A549 (cell line): ENCODE measurements around the gene SCRN2. TPM values are rescaled to one million over a fixed set of nuclear protein-coding genes. Genes with fewer than 3 reads are reported as not detected.
A peak's percentile ranks its signal among the peaks of the same experiment; 100 is the strongest.

Experiments used
- ATAC-seq, 2 experiments: fragments of 200-7000 bp in 1 of 2; fragments of >200 bp in 1 of 2; cut with Nextera tagmentation in 1 of 2; cut with Tn5 transposase in 1 of 2; 3 replicates each; pipeline versions ENCODE4 v1.8.0 to v1.9.1; 2018 to 2020; ENCODE audit warnings: mild to moderate bottlenecking in 1 of 2, moderate library complexity in 1 of 2
- CTCF ChIA-PET: fragments of 300-600 bp; sonication (Branson Sonifier 250); formaldehyde crosslinking; extraction: SDS; loops from one replicate; lab custom pipeline; 2021; ENCODE audit warnings: antibody characterized with exemption, inconsistent platforms; lab: Yijun Ruan, JAX
- POLR2A ChIA-PET: fragments of 350-600 bp; formaldehyde crosslinking; extraction: SDS; loops from one replicate; lab custom pipeline; 2021; ENCODE audit warnings: antibody characterized with exemption, inconsistent platforms; lab: Yijun Ruan, JAX
- DNase-seq, 2 experiments: peaks; one replicate each; pipeline versions ENCODE4 v3.0.0 to v3.0.0-alpha.2; 2011 to 2016; ENCODE audit warnings: low read depth in 1 of 2, low spot score in 1 of 2
- FAIRE-seq: peaks from 2 replicates; lab custom pipeline; 2011; peaks lifted over from hg19 to GRCh38; lab: Jason Lieb, UNC
- H3K27ac ChIP-seq, 2 experiments: fragments of >200 bp; sonication (Bioruptor Twin); formaldehyde crosslinking; 3 replicates each; pipeline ENCODE4 v1.5.1; 2016 to 2017
- H3K4me1 ChIP-seq: fragments of >200 bp; sonication (Bioruptor Twin); formaldehyde crosslinking; 3 replicates; pipeline ENCODE4 v1.6.1; 2016
- H3K4me2 ChIP-seq: fragments of >200 bp; sonication (Bioruptor Twin); formaldehyde crosslinking; 3 replicates; pipeline ENCODE4 v1.6.1; 2016
- H3K4me3 ChIP-seq: fragments of >200 bp; sonication (Bioruptor Twin); formaldehyde crosslinking; 3 replicates; pipeline ENCODE4 v1.5.1; 2016
- H3K9me3 ChIP-seq: fragments of >200 bp; sonication (Bioruptor Twin); formaldehyde crosslinking; 3 replicates; pipeline ENCODE4 v1.6.1; 2016
- BCL3 ChIP-seq: fragments of >200 bp; sonication (Bioruptor Twin); formaldehyde crosslinking; IDR thresholded peaks from 3 replicates; pipeline ENCODE4 v1.6.1; 2016
- CBX2 ChIP-seq: fragments of 200-600 bp; sonication (generic); IDR thresholded peaks from 2 replicates; pipeline ENCODE4 v1.6.1; 2016; ENCODE audit warnings: low read depth, mild to moderate bottlenecking, borderline replicate concordance
- CEBPB ChIP-seq, 2 experiments: fragments of >200 bp in 1 of 2; sonication (Bioruptor Twin) in 1 of 2; formaldehyde crosslinking in 1 of 2; IDR thresholded peaks; 2 replicates each; pipeline ENCODE4 v1.6.1; 2012 to 2016
- CTCF ChIP-seq: fragments of >200 bp; sonication (Bioruptor Twin); formaldehyde crosslinking; IDR thresholded peaks from 3 replicates; pipeline ENCODE4 v1.5.1; 2016
- E2F6 ChIP-seq: IDR thresholded peaks from 2 replicates; pipeline ENCODE4 v1.6.1; 2012; ENCODE audit warnings: low read depth, borderline replicate concordance
- ESRRA ChIP-seq: fragments of 150-350 bp; IDR thresholded peaks from 2 replicates; pipeline ENCODE4 v1.6.1; 2014; ENCODE audit warnings: mild to moderate bottlenecking, low read length, borderline replicate concordance
- FOXS1 ChIP-seq: fragments of 250-450 bp; sonication (Bioruptor Pico); IDR thresholded peaks from 2 replicates; pipeline ENCODE4 v1.5.0; 2020; ENCODE audit warnings: mild to moderate bottlenecking, moderate library complexity
- GATA3 ChIP-seq: IDR thresholded peaks from 2 replicates; pipeline ENCODE4 v1.6.1; 2012; ENCODE audit warnings: borderline replicate concordance
- HOXA7 ChIP-seq: fragments of 250-450 bp; sonication (Bioruptor Pico); IDR thresholded peaks from 2 replicates; pipeline ENCODE4 v1.5.0; 2020; ENCODE audit warnings: mild to moderate bottlenecking, moderate library complexity
- HOXB13 ChIP-seq: fragments of 250-450 bp; sonication (Bioruptor Pico); IDR thresholded peaks from 2 replicates; pipeline ENCODE4 v1.5.0; 2020; ENCODE audit warnings: low read depth, mild to moderate bottlenecking, moderate library complexity
- HOXB5 ChIP-seq: fragments of 250-450 bp; sonication (Bioruptor Pico); IDR thresholded peaks from 2 replicates; pipeline ENCODE4 v1.5.0; 2020; ENCODE audit warnings: mild to moderate bottlenecking, moderate library complexity
- JUN ChIP-seq, 2 experiments: fragments of >200 bp; sonication (Bioruptor Twin); formaldehyde crosslinking; IDR thresholded peaks; 2 replicates in 1 of 2; 3 replicates in 1 of 2; pipeline ENCODE4 v1.6.1; 2016 to 2017
- KDM5A ChIP-seq: fragments of 200-600 bp; sonication (generic); IDR thresholded peaks from 2 replicates; pipeline ENCODE4 v1.6.1; 2016; ENCODE audit warnings: antibody characterized with exemption, mild to moderate bottlenecking
- MAX ChIP-seq: IDR thresholded peaks from 2 replicates; pipeline ENCODE4 v1.6.1; 2012
- MAZ ChIP-seq: fragments of 150-350 bp; IDR thresholded peaks from 2 replicates; pipeline ENCODE4 v1.6.1; 2014; ENCODE audit warnings: antibody characterized with exemption, low read depth, low read length, borderline replicate concordance
- NPAS2 ChIP-seq: fragments of 250-450 bp; sonication (Bioruptor Pico); IDR thresholded peaks from 2 replicates; pipeline ENCODE4 v1.8.0; 2022; ENCODE audit warnings: mild to moderate bottlenecking, moderate library complexity, borderline replicate concordance
- PHF8 ChIP-seq: fragments of 200-600 bp; sonication (generic); IDR thresholded peaks from 2 replicates; pipeline ENCODE4 v1.6.1; 2016; ENCODE audit warnings: low read depth, mild to moderate bottlenecking, antibody characterized with exemption, moderate library complexity, borderline replicate concordance
- POLR2A ChIP-seq: IDR thresholded peaks from 2 replicates; pipeline ENCODE4 v1.6.1; 2012; ENCODE audit warnings: mild to moderate bottlenecking, low read length
- POLR2AphosphoS2 ChIP-seq: conservative IDR thresholded peaks from 2 replicates; pipeline ENCODE4 v1.6.1; 2012; ENCODE audit warnings: low read length, improper control_type of control experiment, inconsistent platforms
- RAD21 ChIP-seq, 2 experiments: fragments of >200 bp in 1 of 2; sonication (Bioruptor Twin) in 1 of 2; formaldehyde crosslinking in 1 of 2; IDR thresholded peaks in 1 of 2; conservative IDR thresholded peaks in 1 of 2; 2 replicates in 1 of 2; 3 replicates in 1 of 2; pipeline ENCODE4 v1.6.1; 2012 to 2018; ENCODE audit warnings: inconsistent platforms in 1 of 2
- RNF2 ChIP-seq: fragments of 200-600 bp; sonication (generic); IDR thresholded peaks from 2 replicates; pipeline ENCODE4 v1.6.1; 2016; ENCODE audit warnings: low read depth, mild to moderate bottlenecking, antibody characterized with exemption, moderate library complexity, borderline replicate concordance
- SMC3 ChIP-seq: fragments of >200 bp; sonication (Bioruptor Twin); formaldehyde crosslinking; IDR thresholded peaks from 3 replicates; pipeline ENCODE4 v1.6.1; 2018; ENCODE audit warnings: inconsistent platforms
- TP53 ChIP-seq: fragments of 250-450 bp; sonication (Bioruptor Pico); IDR thresholded peaks from 2 replicates; pipeline ENCODE4 v1.5.0; 2021; ENCODE audit warnings: mild to moderate bottlenecking, moderate library complexity
- USF2 ChIP-seq: fragments of 450-650 bp; IDR thresholded peaks from 2 replicates; pipeline ENCODE4 v1.6.1; 2014; ENCODE audit warnings: antibody characterized with exemption
- WGBS: methylation state at CpG from one replicate; pipeline ENCODE4 v1.1.6; 2017; ENCODE audit errors: missing lambda C conversion rate; 5-methylcytosine and 5-hydroxymethylcytosine counted together
- polyA minus RNA-seq: library from RNA; depleted of rRNA, polyadenylated mRNA; stranded (reverse); fragments of >200 nt; gene quantifications from 2 replicates; pipeline ENCODE4 v1.2.3, GENCODE V29; 2011; rRNA and poly(A)+ RNA removed
- polyA plus RNA-seq, 4 experiments: library from polyadenylated mRNA; depleted of rRNA in 3 of 4; stranded (reverse); fragments of >200 nt; fragmentation: RNase III in 1 of 4; extraction: RNeasy Plus Mini Kit Qiagen cat#74134 plus additional on column Dnase treatment in 1 of 4; gene quantifications; 2 replicates in 3 of 4; 3 replicates in 1 of 4; pipeline ENCODE4 v1.2.3, GENCODE V29; 2011 to 2017

SCRN2 gene
- polyA plus RNA-seq (2011; rRNA removed), result 20.7 and 25.8 TPM in 2 replicates
- 52.9 and 61.8 TPM in 2 replicates for polyA plus RNA-seq (2012; cell fraction: cytosol; rRNA removed)
- 177 and 179 TPM in 2 replicates for polyA plus RNA-seq (2012; cell fraction: nucleus; rRNA removed)
- 37.3 to 47.7 TPM (median 43.7 TPM) in 3 replicates for polyA plus RNA-seq (2017; fragmentation: RNase III; extraction: RNeasy Plus Mini Kit Qiagen cat#74134 plus additional on column Dnase treatment)
- polyA minus RNA-seq, result 20.0 and 22.6 TPM in 2 replicates

- H3K9me3 ChIP-seq, result no peaks in the 10 kb centered on the region
- ChIA-PET POLR2A (interaction anchor here (0.6 to 2.6 kb wide), 7 partner anchors 10 to 130 kb away, joined by 3 to 35 read pairs (median 3); partner anchors contain the start of genes LRRC46, MRPL10, OSBPL7 and SP2), CTCF (interaction anchor here (0.6 to 36.3 kb wide), 33 partner anchors 11 to 223 kb away, joined by 3 to 1860 read pairs (median 4); partner anchors contain the start of genes CDK5RAP3, LRRC46, MRPL10 and OSBPL7)
- TF ChIP-seq RNF2 (no peak), TP53 (CRISPR knock-in tag) (no peak), MAX (peak; percentile 22; the same call in 1 of the 2 replicates), POLR2A (peak; percentile 49), GATA3 (0 out of 2 replicates have a peak, but pooled peaks have one; percentile 6), BCL3 (peak; percentile 33; the same call in 1 of the 3 replicates), NPAS2 (CRISPR knock-in tag) (no peak), KDM5A (peak; percentile 85), USF2 (peak; percentile 66), HOXB5 (CRISPR knock-in tag) (peak; percentile 55; the same call in 1 of the 2 replicates), CTCF (peak; percentile 98), POLR2AphosphoS2 (no peak), HOXB13 (CRISPR knock-in tag) (0 out of 2 replicates have a peak, but pooled peaks have one; percentile 45), FOXS1 (CRISPR knock-in tag) (no peak), CBX2 (no peak), E2F6 (peak; percentile 26; the same call in 1 of the 2 replicates), CEBPB (IDR thresholded peaks at IDR 0.05) (no peak), PHF8 (peak; percentile 47; the same call in 1 of the 2 replicates), SMC3 (peak; percentile 100), HOXA7 (CRISPR knock-in tag) (no peak), ESRRA (no peak), RAD21 (conservative IDR thresholded peaks at IDR 0.05 in 1 of 2, IDR thresholded peaks at IDR 0.05 in 1 of 2) (peak; percentile 99 to 100), MAZ (0 out of 2 replicates have a peak, but pooled peaks have one; percentile 30), JUN (IDR thresholded peaks at IDR 0.05) (peak in 1 of 2 experiments; percentile 67; a peak in 2 of 5 replicates)
- peak within 1 kb of the TSS; percentile 90 to 92 for H3K27ac ChIP-seq
- H3K4me1 ChIP-seq, result peaks cover 25% of the 10 kb centered on the region
- WGBS, result 2% methylated on average over 50 of the region's 55 CpGs
- peak within 1 kb of the TSS; percentile 85 for H3K4me3 ChIP-seq
- peak; percentile 79 to 90 for ATAC-seq
- no peak for FAIRE-seq
- peak; percentile 92 to 93 for DNase-seq
- peak within 1 kb of the TSS; percentile 99 for H3K4me2 ChIP-seq
These were observed at the start of gene SCRN2 for GRCh38 chr17:47840742-47841487. Gene SCRN2, minus strand, starts transcription at chr17:47841273. Its CDS starts 430 bp downstream, at chr17:47840843.
